Neural cell (in vitro differentiated cells): ENCODE measurements around the gene ZCRB1.

Source experiments
- CTCF ChIP-seq: fragments of 450-650 bp; IDR thresholded peaks from 2 replicates; pipeline ENCODE4 v1.5.1; 2014; ENCODE audit warnings: antibody characterized with exemption, mild to moderate bottlenecking, moderate library complexity; ENCODE audit not compliant: poor library complexity, severe bottlenecking
- EP300 ChIP-seq: fragments of 450-650 bp; conservative IDR thresholded peaks from 2 replicates; pipeline ENCODE4 v1.6.1; 2014; ENCODE audit warnings: antibody characterized with exemption, mild to moderate bottlenecking, moderate library complexity; ENCODE audit not compliant: poor library complexity, severe bottlenecking
- EZH2 ChIP-seq: fragments of 200-600, 300-800 bp; shearing (Covaris generic), sonication (generic); IDR thresholded peaks from 2 replicates; pipeline ENCODE4 v1.6.1; 2014; ENCODE audit warnings: antibody characterized with exemption, low read length, borderline replicate concordance, mild to moderate bottlenecking; ENCODE audit not compliant: insufficient read depth, poor library complexity, severe bottlenecking
- POLR2AphosphoS5 ChIP-seq: IDR thresholded peaks from 2 replicates; pipeline ENCODE4 v1.6.1; 2012
- RAD21 ChIP-seq: fragments of 450-650 bp; conservative IDR thresholded peaks from 2 replicates; pipeline ENCODE4 v1.6.1; 2014; ENCODE audit warnings: antibody characterized with exemption, mild to moderate bottlenecking, moderate library complexity
- SMC3 ChIP-seq: fragments of 450-650 bp; conservative IDR thresholded peaks from 2 replicates; pipeline ENCODE4 v1.6.1; 2014; ENCODE audit warnings: antibody characterized with exemption, mild to moderate bottlenecking, moderate library complexity; ENCODE audit not compliant: poor library complexity
- TF ChIP-seq, protein P1 (sequence below): IDR thresholded peaks from 2 replicates; pipeline ENCODE4 v1.6.1; 2012; ENCODE audit warnings: borderline replicate concordance

- TF ChIP-seq CTCF (no peak), POLR2AphosphoS5 (no peak), EZH2 (no peak), RAD21 (no peak), EP300 (no peak), SMC3 (no peak)
- TF ChIP-seq, protein P1, sequence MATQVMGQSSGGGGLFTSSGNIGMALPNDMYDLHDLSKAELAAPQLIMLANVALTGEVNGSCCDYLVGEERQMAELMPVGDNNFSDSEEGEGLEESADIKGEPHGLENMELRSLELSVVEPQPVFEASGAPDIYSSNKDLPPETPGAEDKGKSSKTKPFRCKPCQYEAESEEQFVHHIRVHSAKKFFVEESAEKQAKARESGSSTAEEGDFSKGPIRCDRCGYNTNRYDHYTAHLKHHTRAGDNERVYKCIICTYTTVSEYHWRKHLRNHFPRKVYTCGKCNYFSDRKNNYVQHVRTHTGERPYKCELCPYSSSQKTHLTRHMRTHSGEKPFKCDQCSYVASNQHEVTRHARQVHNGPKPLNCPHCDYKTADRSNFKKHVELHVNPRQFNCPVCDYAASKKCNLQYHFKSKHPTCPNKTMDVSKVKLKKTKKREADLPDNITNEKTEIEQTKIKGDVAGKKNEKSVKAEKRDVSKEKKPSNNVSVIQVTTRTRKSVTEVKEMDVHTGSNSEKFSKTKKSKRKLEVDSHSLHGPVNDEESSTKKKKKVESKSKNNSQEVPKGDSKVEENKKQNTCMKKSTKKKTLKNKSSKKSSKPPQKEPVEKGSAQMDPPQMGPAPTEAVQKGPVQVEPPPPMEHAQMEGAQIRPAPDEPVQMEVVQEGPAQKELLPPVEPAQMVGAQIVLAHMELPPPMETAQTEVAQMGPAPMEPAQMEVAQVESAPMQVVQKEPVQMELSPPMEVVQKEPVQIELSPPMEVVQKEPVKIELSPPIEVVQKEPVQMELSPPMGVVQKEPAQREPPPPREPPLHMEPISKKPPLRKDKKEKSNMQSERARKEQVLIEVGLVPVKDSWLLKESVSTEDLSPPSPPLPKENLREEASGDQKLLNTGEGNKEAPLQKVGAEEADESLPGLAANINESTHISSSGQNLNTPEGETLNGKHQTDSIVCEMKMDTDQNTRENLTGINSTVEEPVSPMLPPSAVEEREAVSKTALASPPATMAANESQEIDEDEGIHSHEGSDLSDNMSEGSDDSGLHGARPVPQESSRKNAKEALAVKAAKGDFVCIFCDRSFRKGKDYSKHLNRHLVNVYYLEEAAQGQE: no peak
Measured at GRCh38 chr12:42286741-42287140, 39.2 kb downstream of the ZCRB1 start.
